Measurements from ENCODE around the gene MAJIN.
"Not testable (repeated sequence)": the region's sequence is repeated elsewhere in the genome, so short reads cannot be mapped to it uniquely, and the experiment has no call there.

MAJIN gene

GRCh38 chr11:64996327-64996709 is 24.4 kb upstream of the MAJIN start:
- H3K4me3 ChIP-seq (ENCODE audit: low read length): no peak overlapping the region
- DNase-seq (ENCODE audit: low read depth, low spot score): no peak

GRCh38 chr11:64994318-64994717 is 22.4 kb upstream of the MAJIN start:
- no peak for DNase-seq (ENCODE audit: low read depth, low spot score)
- H3K4me3 ChIP-seq (ENCODE audit: low read length): no peak overlapping the region

- H3K4me3 ChIP-seq (ENCODE audit: low read length): no peak overlapping the region
- no peak for DNase-seq (ENCODE audit: low read depth, low spot score)
Measured at GRCh38 chr11:64990222-64990923, 18.5 kb upstream of the MAJIN start.

- DNase-seq (ENCODE audit: low read depth, low spot score): no peak
- H3K4me3 ChIP-seq (ENCODE audit: low read length): no peak overlapping the region
Measured at GRCh38 chr11:64989416-64989815, 17.5 kb upstream of the MAJIN start.

- no peak overlapping the region for H3K4me3 ChIP-seq (ENCODE audit: low read length)
- DNase-seq (ENCODE audit: low read depth, low spot score): no peak
Measured at GRCh38 chr11:64987998-64988854, 16.3 kb upstream of the MAJIN start.

GRCh38 chr11:64983339-64983738 is 11.4 kb upstream of the MAJIN start:
- not testable (repeated sequence) for DNase-seq (ENCODE audit: low read depth, low spot score); H3K4me3 ChIP-seq (ENCODE audit: low read length)

- H3K4me3 ChIP-seq (ENCODE audit: low read length): no peak overlapping the region
- DNase-seq (ENCODE audit: low read depth, low spot score): no peak
Measured at GRCh38 chr11:64976651-64977050, 4.7 kb upstream of the MAJIN start.

GRCh38 chr11:64974124-64974523 is 2.2 kb upstream of the MAJIN start:
- no peak overlapping the region for H3K4me3 ChIP-seq (ENCODE audit: low read length)

GRCh38 chr11:64970731-64971151 is 1.2 kb downstream of the MAJIN start:
- no peak overlapping the region for H3K4me3 ChIP-seq (ENCODE audit: low read length)

More at GRCh38 chr11:64974124-64974523, 2.2 kb upstream of the MAJIN start:
- no peak for DNase-seq (ENCODE audit: low read depth, low spot score)

GRCh38 chr11:64969209-64969608 is 2.7 kb downstream of the MAJIN start:
- no peak overlapping the region for H3K4me3 ChIP-seq (ENCODE audit: low read length)
- DNase-seq (ENCODE audit: low read depth, low spot score): no peak

More at GRCh38 chr11:64970731-64971151, 1.2 kb downstream of the MAJIN start:
- no peak for DNase-seq (ENCODE audit: low read depth, low spot score)

- DNase-seq (ENCODE audit: low read depth, low spot score): no peak
- H3K4me3 ChIP-seq (ENCODE audit: low read length): no peak overlapping the region
Measured at GRCh38 chr11:64967375-64967774, 4.5 kb downstream of the MAJIN start.

- H3K4me3 ChIP-seq (ENCODE audit: low read length): no peak overlapping the region
- no peak for DNase-seq (ENCODE audit: low read depth, low spot score)
Measured at GRCh38 chr11:64963072-64963631, 8.8 kb downstream of the MAJIN start.

GRCh38 chr11:64960719-64961118 is 11.2 kb downstream of the MAJIN start:
- H3K4me3 ChIP-seq (ENCODE audit: low read length): no peak overlapping the region
- DNase-seq (ENCODE audit: low read depth, low spot score): no peak

GRCh38 chr11:64959498-64959897 is 12.4 kb downstream of the MAJIN start:
- no peak for DNase-seq (ENCODE audit: low read depth, low spot score)
- H3K4me3 ChIP-seq (ENCODE audit: low read length): no peak overlapping the region

- DNase-seq (ENCODE audit: low read depth, low spot score): no peak
- no peak overlapping the region for H3K4me3 ChIP-seq (ENCODE audit: low read length)
Measured at GRCh38 chr11:64954201-64954600, 17.7 kb downstream of the MAJIN start.

- no peak for DNase-seq (ENCODE audit: low read depth, low spot score)
- H3K4me3 ChIP-seq (ENCODE audit: low read length): no peak overlapping the region
Measured at GRCh38 chr11:64951529-64951928, 20.4 kb downstream of the MAJIN start.

- no peak for DNase-seq (ENCODE audit: low read depth, low spot score)
- H3K4me3 ChIP-seq (ENCODE audit: low read length): no peak overlapping the region
Measured at GRCh38 chr11:64947208-64947814, 24.6 kb downstream of the MAJIN start.

- DNase-seq (ENCODE audit: low read depth, low spot score): no peak
Measured at GRCh38 chr11:64936539-64936938, 35.4 kb downstream of the MAJIN start.

GRCh38 chr11:64935359-64936081 is 36.4 kb downstream of the MAJIN start, which contains the start of gene GPHA2:
TSS of gene GPHA2 (minus strand) at chr11:64935893. CDS start at chr11:64935460, 433 bp downstream.
- H3K4me3 ChIP-seq (ENCODE audit: low read length): no peak within 1 kb of the TSS
- DNase-seq (ENCODE audit: low read depth, low spot score): no peak

More at GRCh38 chr11:64936539-64936938, 35.4 kb downstream of the MAJIN start:
- no peak overlapping the region for H3K4me3 ChIP-seq (ENCODE audit: low read length)
